ENCODE results near the gene MYO5C. TPM values are rescaled to one million over a fixed set of nuclear protein-coding genes. Genes with fewer than 3 reads are reported as not detected.
A peak's percentile ranks its signal among the peaks of the same experiment; 100 is the strongest.

The MYO5C gene
- total and polyA plus RNA-seq, 2 donors from 2014 or later: 4.6 to 41.6 TPM

DNA sequence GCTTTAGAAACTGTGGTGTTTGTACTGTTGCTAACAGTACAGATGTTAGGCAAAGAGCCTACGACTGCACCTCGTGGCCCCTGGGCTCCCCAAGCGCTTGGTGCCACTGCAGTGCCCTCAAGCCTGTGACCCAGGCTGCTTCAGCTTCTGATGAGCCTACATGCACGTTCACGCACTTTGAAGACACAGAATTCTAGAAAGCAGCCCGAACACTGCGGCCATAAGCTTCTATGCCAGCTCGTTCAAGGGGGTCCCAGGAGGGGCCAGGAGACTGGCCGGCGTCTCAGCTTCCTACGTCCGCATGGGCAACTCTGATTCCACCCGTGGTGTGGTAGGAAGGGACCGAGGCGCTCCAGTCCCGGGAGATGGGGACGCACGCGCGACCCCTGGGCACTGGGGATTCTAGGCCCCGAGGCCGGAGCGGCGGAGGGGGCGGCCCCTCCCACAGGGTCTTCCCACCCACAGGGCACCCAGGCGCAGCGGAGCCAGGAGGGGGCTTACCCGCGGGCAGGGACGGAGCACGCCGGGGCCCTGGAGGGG is 653 bp downstream of the MYO5C start:
- no peaks in the 10 kb centered on the region for H3K27me3 ChIP-seq (ENCODE audit: control insufficient read depth, insufficient read depth, low read length)
- H3K9me3 ChIP-seq (ENCODE audit: control insufficient read depth in 2 of 3, insufficient read depth in 1 of 3, low read length in 3 of 3): no peaks in the 10 kb centered on the region
- peaks cover 0 to 10% (median 4%) of the 10 kb centered on the region in 3 donors for H3K4me1 ChIP-seq (ENCODE audit: control insufficient read depth in 2 of 3, insufficient read depth in 2 of 3, low read depth in 1 of 3, low read length in 3 of 3)
- peak overlapping the region; percentile 41 to 61 for H3K27ac ChIP-seq (ENCODE audit: low read depth in 2 of 2, low read length in 2 of 2)
- TF ChIP-seq, protein P1, sequence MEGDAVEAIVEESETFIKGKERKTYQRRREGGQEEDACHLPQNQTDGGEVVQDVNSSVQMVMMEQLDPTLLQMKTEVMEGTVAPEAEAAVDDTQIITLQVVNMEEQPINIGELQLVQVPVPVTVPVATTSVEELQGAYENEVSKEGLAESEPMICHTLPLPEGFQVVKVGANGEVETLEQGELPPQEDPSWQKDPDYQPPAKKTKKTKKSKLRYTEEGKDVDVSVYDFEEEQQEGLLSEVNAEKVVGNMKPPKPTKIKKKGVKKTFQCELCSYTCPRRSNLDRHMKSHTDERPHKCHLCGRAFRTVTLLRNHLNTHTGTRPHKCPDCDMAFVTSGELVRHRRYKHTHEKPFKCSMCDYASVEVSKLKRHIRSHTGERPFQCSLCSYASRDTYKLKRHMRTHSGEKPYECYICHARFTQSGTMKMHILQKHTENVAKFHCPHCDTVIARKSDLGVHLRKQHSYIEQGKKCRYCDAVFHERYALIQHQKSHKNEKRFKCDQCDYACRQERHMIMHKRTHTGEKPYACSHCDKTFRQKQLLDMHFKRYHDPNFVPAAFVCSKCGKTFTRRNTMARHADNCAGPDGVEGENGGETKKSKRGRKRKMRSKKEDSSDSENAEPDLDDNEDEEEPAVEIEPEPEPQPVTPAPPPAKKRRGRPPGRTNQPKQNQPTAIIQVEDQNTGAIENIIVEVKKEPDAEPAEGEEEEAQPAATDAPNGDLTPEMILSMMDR (IDR thresholded peaks at IDR 0.05; ENCODE audit: borderline replicate concordance, extremely low read depth, insufficient read depth): no peak
- DNase-seq (peak in 4 of 5 donors; percentile 38 to 62 (median 46)), FAIRE-seq (no peak)
- H3K4me3 ChIP-seq (ENCODE audit: low read length in 3 of 3): peak overlapping the region in 2 of 3 donors; percentile 44 to 54
- H3K36me3 ChIP-seq (ENCODE audit: control insufficient read depth in 2 of 3, insufficient read depth in 3 of 3, low read length in 3 of 3): no peaks in the 10 kb centered on the region
- intact Hi-C loops (cut with DNase I): no loop called here
- H3K9ac ChIP-seq (ENCODE audit: low read length in 3 of 3): peak overlapping the region in 2 of 3 donors; percentile 29 to 79

DNA sequence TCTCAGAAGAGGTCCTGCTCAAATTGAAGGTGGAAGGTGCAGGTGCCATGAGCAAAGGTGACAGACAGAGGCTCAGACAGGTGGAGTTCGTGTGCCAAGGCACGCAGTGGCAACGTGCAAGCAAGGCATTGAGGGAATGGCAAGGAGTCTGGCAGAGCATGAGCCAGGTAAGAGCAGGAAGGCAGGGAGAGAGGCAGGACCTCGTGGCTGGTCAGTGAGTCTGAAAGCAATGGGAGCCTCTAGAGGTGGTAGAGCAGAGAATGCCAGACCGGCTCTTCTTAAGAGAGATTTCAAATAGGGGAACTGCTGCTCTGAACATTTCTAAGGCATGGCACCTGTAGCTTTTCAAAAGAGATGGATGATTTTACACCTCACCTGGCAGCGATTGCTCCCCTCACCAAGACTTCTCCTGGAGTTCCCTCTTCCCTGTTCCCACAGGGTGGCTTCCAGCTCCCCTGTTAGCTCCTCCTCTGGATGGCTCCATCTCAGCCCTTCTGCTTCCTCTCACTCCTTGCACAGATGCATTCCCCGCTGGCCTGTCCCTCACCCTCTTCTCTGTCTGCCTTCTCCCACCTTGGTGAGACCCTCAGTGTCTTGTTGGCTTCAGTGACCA is 2.7 kb downstream of the MYO5C start:
- Histone ChIP-seq H3K4me3 (ENCODE audit: low read length in 3 of 3) (no peak overlapping the region), H3K9me3 (ENCODE audit: control insufficient read depth in 2 of 3, insufficient read depth in 1 of 3, low read length in 3 of 3) (no peaks in the 10 kb centered on the region), H3K9ac (ENCODE audit: low read length in 3 of 3) (no peak overlapping the region), H3K27me3 (ENCODE audit: control insufficient read depth, insufficient read depth, low read length) (no peaks in the 10 kb centered on the region), H3K27ac (ENCODE audit: low read depth in 2 of 2, low read length in 2 of 2) (no peak overlapping the region), H3K4me1 (ENCODE audit: control insufficient read depth in 2 of 3, insufficient read depth in 2 of 3, low read depth in 1 of 3, low read length in 3 of 3) (peaks cover 0 to 14% (median 4%) of the 10 kb centered on the region in 3 donors), H3K36me3 (ENCODE audit: control insufficient read depth in 2 of 3, insufficient read depth in 3 of 3, low read length in 3 of 3) (no peaks in the 10 kb centered on the region)
- TF ChIP-seq, protein P1 (IDR thresholded peaks at IDR 0.05; ENCODE audit: borderline replicate concordance, extremely low read depth, insufficient read depth): no peak
- no peak for DNase-seq
- intact Hi-C loops (cut with DNase I): no loop called here
- no peak for FAIRE-seq

DNA sequence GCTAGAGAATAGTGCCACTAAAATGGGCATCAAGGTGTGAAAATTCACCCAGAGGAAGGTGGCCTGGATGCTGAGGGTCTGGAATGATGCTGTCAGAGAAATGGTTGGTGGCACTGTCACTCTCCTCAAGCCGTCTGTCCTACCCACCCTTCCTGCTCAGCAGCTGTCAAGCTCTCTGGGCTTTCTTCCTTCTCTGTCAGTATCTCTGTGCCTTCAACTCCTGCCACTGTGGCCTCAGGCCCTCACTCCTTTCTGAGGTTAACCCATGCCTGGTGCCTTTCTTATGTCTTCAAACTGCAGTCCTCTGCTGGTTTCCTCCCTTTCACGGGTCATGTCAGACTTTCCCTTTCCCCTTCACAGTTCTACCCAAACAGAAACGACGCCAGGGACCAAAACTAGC is 4.4 kb downstream of the MYO5C start:
- H3K27me3 ChIP-seq (ENCODE audit: control insufficient read depth, insufficient read depth, low read length): no peaks in the 10 kb centered on the region
- peak overlapping the region in 1 of 2 donors; percentile 41 for H3K27ac ChIP-seq (ENCODE audit: low read depth in 2 of 2, low read length in 2 of 2)
- no peak overlapping the region for H3K4me3 ChIP-seq (ENCODE audit: low read length in 3 of 3)
- H3K9me3 ChIP-seq (ENCODE audit: control insufficient read depth in 2 of 3, insufficient read depth in 1 of 3, low read length in 3 of 3): no peaks in the 10 kb centered on the region
- H3K9ac ChIP-seq (ENCODE audit: low read length in 3 of 3): no peak overlapping the region
- peaks cover 0 to 14% (median 4%) of the 10 kb centered on the region in 3 donors for H3K4me1 ChIP-seq (ENCODE audit: control insufficient read depth in 2 of 3, insufficient read depth in 2 of 3, low read depth in 1 of 3, low read length in 3 of 3)
- intact Hi-C loops (cut with DNase I): no loop called here
- FAIRE-seq (no peak), DNase-seq (no peak)
- TF ChIP-seq, protein P1 (IDR thresholded peaks at IDR 0.05; ENCODE audit: borderline replicate concordance, extremely low read depth, insufficient read depth): no peak
- H3K36me3 ChIP-seq (ENCODE audit: control insufficient read depth in 2 of 3, insufficient read depth in 3 of 3, low read length in 3 of 3): no peaks in the 10 kb centered on the region
